Measurements from ENCODE around the gene ADAM12.

Gene ADAM12

DNA sequence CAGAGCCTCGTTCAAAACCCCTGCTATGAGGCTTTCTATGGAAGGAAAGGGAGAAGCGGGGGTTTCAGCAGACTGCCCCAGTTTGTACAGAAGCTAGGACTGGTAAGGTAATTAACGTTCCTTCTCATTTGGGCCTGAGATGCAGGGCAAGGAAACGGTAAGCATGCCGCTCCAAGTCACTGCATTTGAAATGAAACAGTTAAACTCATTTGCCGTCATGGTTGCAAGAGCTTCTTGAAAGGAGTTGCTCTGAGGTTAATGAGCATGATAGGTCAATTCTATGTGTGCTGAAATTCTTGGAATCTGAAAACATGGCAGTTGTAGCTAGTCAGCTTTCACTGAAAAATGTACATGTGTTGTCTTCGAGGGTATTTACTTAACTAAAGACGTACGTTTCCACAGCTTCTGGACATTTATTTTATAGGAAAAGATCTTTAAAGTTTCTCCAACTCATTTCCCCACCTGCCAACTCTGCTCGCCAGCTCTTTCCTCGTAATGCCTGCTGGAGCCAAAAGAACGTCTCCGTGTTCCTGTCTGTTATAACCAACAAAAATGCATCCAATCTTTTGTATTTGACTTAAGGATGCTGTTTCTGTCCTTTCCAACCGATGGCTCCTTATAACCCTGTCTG is 73.3 kb downstream of the ADAM12 start:
- no peak for DNase-seq (ENCODE audit: low spot score)

DNA sequence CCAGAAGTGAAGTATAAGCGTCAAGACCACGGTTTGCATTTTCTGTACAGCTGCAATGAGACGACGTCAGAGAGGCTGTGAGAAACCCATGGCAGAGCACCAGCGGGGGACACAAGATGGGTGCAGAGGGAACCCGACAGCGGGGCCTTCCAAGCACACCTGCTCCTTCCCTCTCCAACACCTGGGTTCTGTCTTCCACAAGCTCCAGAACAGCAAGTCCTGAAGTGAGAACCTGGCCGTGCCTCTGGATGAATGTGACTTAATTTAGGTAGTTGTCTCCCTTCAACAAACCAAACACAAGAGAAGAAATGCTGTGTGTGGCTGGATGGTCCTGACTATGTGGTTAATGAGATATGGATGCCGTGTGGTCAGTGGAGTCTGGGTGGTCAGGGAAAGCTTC is 76.1 kb downstream of the ADAM12 start:
- no peak for DNase-seq (ENCODE audit: low spot score)

DNA sequence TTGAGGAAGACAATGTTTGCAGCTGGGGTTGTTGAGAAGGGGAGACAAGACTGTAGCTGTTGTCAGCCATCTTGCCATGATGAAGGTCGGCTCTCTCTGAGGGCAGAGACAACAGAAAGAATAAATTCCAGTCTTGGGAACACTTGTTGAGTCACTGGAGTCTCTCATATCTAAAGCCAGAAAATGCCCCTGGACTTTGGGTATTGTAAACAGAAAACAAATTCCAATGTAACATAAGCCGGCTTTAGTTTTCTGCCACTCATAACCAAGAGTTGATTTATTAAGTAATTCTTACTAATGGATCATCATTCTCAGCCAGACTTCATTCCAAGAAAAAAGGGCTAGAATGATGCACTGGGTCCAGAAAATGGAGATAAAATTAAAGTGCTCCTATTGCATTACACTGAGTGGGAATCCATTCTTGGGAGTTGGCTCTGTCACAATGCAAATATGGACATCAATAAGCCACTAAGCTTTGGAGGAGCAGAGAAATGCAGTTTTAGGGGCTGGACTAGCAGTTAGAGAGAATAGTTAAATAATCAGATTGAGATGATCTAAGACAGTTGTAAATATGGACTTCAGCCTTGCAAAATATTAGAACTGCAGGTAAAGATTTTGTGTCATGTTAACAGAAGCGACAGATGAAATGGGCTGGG is 78.9 kb downstream of the ADAM12 start:
- no peak for DNase-seq (ENCODE audit: low spot score)

DNA sequence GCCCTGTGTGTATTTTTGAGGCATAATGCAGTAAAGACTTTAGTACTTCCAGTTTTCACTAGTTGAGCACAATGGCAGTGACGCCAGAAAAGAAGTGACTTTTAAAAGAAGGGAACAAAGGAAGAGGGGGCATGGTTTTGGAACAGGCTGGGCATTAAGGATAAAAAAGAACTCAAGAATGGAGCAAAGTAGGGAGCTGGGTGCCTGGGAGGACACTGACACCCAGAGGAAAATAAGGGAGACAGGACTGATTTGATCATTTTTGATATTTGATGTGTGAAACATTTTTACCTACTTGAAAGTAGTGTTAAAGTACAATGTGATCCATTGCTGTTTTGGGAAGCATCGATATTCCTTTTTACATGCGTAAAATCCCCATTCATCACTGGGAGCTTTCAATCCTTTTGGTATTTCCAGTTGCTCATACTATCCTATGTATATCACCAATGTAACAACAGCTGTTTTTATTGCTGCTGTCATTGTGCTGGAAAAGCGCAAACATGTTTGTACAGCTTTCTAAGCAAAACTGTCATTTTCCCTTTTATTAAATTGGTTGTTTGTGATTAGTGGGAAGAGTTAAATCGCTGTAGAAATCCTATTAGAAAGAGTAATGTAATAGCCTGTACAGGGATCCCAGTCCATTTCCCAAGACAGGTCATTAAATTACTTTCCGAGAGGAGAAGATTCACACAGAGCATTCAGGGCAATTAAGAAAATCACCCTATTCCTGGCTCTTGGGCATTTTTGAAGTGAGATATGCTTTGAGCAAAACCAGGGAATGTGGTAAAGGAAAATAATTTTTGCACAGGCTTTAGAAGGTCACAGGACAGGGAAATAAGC is 85.2 kb downstream of the ADAM12 start:
- DNase-seq (ENCODE audit: low spot score), result no peak

DNA sequence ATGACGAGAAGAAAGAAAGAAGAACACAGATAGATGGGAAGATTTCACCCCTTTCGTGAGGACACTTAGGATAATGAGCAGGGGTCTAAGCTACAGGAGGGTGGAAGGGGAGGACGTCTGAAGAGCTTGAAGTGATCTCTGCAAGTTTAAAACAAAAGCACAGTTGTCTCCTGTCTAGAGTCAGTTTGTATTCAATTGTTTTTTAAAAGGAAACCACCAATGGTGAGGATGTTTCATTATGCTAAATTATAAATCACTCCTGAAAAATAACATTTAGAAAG is 85.9 kb downstream of the ADAM12 start:
- no peak for DNase-seq (ENCODE audit: low spot score)

DNA sequence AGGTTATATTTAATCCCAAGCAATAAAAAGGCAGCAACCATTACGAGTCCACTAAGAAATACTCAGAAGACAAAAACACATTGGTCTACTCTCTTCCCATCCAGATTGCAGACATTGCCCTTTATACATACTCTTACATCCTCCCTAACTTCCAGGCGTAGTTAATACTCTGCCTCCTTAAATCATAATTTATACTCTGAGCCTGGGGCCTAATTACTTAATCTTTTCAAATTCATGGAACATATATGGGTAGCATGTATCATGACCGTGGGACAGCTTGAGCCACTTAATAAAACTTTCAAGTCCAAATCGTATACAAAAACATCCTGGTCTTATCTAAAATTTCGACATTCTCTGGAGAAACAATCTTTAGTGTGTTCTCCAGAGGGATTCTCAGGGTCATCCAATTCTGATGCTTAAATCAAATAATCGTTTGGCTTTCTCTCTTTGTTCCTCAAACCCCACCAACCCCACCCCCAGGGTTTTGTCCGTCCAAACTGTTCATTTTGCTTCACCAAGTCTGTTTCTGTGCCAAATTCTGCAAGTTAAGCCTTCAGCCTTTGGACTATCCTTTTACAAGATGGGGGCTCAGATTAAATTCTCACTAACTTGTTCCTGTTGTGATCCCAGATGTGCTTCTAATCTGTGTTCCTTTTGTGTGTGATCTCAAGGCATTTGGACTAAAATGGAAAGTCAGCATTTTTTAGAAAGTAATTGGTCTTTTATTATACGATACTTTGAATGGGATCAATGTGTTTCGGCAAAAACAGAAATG is 86.4 kb downstream of the ADAM12 start:
- no peak for DNase-seq (ENCODE audit: low spot score)

DNA sequence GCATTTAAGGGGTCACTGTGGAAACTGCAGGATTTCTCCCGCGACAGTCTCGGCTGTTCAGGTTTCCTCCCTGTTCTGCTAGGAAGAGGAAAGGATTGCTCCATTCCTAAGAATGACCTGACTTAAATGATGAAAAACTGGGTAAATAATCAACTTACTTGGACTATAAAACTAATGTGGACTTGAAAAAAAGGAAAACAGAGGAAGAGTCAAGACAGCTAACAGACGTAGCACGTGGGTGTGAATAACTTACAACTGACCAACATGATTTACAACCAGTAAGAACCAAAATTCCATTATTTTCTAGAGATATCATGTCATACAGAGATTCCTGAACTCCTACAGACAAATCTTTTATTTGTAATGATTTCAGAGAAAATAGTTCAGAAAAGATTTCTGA is 93.8 kb downstream of the ADAM12 start:
- DNase-seq (ENCODE audit: low spot score), result no peak

DNA sequence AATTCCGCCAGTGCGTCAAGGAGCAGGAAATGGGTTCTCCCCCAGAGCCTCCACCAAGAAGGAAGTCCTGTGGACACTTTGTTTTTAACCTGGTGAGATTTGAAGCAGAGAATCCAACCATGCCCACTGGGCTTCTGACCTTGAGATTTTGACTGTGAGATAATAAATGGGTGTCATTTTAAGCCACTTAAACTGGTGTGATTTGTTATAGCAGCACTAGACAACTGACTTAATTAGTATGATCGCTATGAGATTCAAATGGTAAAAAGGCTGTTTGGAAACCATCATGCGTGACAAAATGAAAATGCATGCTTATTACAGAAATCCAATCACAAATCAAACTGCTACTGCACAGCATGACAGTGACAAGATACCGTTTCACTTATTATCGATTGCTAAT is 98.0 kb downstream of the ADAM12 start:
- DNase-seq (ENCODE audit: low spot score), result no peak

DNA sequence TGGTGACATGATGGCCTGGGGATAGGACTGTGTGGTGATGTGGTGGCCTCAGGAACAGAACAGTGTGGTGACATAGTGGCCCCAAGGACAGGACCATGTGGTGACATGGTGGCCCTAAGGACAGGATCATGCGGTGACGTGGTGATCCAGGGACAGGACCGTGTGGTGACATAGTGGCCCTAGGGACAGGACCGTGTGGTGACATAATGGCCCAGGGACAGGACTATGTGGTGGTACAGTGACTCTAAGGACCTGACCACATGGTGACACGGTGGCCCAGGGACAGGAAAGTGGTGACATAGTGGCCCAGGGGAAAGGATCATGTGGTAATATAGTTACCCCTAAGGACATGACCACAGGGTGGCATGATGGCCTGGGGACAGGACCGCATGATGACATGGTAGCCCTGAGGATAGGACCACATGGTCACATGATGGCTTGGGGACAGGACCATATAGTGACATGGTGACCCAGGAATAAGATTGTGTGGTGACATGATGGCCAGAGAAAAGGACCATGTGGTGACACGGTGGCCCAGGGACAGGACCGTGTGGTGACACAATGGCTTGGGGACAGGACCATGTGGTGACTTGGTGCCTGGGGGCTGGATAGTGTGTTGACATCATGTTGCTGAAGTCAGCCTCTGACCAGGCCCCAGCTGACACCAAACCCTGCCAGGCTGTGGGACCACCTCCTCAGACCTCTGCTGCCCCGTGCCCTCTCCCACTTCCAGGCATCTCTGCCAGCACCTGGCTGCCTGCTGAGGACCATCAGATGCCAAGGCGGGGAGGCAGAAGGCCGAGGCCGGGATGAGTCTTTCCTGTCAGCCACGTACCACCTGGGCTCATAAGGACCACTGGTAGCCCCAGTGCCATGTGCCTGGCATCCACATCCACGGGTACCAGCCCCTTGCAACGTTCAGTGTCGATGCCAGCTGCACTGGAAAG is 99.5 kb downstream of the ADAM12 start:
- DNase-seq (ENCODE audit: low spot score), result no peak

DNA sequence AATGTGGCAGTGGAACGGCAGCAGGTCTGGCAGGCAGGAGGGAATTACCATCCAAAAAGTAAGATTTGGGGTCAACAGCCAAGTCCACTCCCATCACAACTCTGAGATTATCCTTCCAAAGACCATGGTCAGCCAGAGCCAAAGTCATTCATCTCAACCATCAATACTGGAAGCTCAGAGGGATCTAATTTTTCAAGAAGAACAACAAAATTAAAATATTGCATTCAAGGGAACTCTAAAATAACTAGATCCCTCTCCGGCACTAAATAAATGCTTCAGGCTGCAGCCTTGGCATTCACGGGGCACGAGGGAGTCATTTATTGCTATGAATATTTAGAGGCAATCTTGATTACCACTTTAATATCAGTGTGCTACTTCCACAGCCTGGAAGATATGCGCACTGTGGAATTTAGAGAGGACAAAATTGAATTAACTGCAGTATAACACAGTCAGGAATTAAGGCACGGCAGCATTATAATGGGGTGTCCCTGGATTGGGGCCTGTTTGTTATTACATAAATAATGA is 102.0 kb downstream of the ADAM12 start:
- DNase-seq (ENCODE audit: low spot score), result no peak

DNA sequence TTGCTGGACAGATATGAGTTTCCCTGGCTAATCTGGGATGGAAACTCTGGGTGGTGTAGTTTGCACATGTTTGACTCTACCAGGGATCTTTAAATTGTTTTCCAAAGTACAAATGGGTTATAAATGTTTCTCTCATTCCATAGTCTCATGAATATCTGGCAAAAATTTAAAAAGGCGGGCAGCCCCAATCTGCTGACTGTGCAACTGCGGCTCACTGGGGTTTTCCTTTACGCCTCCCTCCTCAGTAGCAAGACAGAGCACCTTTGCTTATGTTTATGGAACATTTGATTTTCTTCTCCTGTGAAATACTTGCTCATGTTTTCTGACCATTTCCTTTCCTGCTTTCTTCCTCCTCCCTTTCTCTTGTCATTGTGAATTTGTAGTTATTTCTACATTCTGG is 105.0 kb downstream of the ADAM12 start:
- DNase-seq (ENCODE audit: low spot score), result no peak

DNA sequence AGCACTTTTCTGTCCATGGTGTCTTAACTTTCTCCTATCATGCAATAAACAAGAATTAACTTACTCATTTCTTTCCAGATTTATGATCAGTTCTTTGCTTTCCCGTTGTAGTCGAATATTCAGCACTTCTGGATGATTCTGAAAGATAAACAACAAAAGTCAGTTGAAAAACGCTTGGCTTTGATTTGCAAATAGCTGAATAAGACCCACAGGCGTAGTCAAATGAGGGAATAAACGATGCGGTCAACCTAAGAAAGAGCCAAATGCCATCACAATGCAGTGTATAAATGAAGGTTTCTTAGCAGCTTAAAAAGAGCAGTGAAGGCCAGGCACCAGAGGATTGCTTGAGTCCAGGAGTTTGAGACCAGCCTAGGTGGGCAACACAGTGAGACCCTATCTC is 109.4 kb downstream of the ADAM12 start:
- no peak for DNase-seq (ENCODE audit: low spot score)

DNA sequence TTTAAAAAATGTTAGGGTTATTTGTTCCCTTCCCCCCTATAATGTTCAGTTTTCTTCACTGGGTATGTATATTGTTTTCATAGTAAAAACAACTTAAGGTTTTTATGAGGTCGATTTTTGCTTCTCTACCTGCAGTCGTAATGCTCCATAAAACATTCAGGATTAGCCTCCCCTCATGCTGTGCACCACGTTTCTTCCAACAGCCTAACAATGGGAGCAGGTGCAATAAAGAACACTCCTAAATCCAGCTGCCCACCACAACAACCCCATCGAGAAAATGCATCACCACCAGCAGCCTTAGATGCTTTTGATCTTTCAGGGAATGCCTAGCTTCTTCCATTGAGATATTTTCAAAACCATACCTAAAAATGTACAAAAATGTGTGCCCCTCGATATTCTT is 111.1 kb downstream of the ADAM12 start:
- no peak for DNase-seq (ENCODE audit: low spot score)

DNA sequence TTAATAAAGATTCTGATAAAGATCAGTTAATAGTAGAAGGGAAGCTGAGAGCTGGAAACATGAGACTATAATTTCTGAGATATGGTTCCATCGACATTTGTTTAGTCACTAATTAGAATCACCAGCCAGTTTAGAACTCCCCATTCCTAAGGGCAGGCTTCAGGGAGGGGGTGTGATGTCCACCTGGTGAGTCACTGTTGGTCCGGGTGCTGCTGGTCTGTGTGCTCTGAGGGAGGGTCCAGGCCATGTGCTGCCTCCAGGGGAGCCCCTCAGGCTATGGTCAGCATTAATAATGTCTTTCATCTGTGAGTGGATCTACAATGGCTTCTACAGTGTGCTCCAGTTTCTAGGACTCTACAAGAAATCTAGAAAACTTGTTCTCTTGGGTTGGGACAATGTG is 115.8 kb downstream of the ADAM12 start:
- no peak for DNase-seq (ENCODE audit: low spot score)

DNA sequence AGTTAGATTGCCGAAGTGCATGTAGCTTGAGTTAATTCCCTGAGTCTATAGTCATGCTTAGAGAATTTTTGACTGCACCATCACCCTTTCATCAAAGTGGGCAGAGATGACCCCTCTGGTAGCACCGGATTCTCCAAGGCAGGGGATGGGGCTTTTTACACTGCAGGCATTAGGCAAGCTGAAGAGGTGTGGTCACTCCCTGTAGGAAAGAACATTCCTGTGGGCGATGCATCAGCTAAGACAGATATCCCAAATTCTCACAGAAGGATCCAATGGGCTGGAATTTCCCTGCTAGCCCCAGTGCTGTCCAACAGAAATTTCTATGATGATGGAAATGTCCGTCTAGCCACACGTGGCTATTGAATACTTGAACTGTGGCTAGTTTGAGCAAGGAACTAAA is 118.2 kb downstream of the ADAM12 start:
- no peak for DNase-seq (ENCODE audit: low spot score)

DNA sequence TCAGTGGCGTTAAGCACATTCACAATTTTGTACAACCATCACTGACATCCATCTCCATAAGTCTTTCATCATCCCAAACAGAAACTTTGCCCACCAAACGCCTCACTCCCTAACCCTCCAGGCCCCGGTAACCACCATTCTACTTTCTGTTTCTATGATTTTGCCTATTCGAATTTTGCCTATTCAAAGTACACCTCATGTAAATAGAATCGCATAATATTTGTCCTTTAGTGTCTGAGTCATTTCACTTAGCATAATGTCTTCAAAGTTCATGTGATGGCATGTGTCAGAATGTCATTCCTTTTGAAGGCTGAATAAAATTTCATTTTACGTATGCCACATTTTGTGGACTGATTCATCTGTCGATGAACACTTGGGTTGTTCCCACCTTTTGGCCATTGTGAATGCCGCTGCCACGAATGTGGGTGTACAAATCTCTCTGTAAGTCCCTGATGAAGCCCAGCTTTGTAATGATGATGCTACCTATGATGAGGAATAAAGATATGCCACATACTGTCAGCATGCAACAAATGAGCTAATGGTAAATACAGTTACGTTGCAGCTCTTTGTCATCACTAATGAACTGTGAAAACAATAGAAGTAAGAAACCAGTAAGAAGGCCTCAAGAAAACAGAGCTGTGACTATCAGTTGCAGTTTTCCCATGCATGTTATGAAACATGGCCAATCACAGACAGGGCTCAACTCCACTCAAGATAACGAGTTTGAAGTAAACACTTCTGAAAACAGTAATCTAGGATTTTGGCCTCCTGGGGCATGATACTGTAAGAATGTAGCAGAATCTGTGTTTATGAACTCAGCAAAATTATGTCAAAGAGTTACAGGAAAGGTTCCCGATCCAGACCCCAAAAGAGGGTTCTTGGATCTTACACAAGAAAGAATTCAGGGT is 120.0 kb downstream of the ADAM12 start:
- DNase-seq (ENCODE audit: low spot score), result no peak

DNA sequence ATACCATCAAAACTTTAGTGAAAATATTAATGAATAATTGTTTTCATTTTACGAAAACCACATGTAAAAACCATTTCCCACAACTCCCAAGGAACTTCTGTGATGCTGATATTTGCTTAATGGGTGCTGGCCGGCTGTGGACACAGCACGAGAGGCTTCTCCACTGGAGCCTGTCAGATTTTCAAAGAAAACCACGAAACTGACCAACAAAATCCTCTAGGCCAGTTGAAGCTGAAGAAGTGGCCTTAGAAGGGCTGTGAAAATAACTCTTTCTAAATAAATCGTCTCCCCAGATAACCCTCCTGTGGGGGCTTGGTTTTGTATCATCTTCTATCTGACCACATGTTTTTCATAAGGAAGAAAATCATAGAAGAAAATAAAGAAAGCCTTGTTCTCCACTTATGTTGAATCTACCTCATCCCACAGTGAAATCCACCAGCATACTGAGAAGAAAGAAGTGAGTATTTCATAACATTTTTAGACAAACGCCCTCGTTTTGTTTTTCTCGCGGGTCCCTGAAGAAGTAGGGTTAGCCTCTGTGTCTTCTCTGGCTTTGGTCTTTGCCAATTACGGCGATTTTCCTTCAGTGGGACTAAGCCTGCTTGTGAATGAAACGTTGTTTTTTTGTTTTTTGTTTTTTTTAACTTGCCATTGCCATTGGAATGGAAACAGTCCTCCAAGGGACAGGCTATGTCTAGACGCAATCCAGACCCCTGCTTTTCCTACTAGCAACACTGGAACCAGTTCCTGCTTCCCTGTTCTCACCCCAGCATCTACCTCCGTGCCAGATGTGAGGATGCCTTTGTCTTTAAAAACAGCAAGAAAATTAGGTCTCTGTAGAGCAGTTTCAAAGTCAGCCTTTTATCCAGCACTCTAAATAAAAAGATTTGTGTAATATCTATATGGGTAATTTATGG is 123.9 kb downstream of the ADAM12 start:
- no peak for DNase-seq (ENCODE audit: low spot score)

DNA sequence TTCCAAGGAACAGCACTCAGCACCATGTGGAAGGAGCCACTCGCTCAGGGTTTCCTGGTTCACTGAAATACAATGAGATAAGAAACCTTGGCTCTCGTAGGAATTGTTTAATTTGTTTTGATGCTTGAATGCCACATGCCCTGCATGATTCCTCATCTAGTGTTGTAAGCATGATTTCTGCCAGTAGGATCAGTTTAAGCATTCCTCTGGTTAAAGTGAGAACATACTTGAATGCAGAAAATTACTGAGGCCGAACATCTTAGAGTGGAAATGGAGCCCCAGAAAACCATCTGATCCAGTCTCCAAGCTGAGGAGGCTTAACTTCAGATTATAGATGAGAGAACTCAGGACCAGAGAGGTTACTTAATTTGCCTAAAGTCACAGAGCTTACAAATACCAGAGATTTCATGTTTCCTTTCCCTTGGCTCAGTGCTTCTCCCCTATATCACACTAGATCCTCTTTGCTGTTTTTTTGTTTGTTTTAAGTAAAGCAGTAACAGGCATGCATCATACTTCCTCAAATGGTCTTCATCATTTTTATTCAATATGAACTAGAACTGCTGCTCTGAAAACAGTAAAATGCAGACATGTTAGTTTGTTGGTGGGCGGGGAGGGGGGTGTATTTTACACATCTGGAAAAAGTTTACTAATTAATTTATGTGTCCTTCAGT is 125.1 kb downstream of the ADAM12 start:
- no peak for DNase-seq (ENCODE audit: low spot score)

Data from LoVo (cell line).